ENCODE measurements around the gene CALCB.

Gene CALCB

DNA sequence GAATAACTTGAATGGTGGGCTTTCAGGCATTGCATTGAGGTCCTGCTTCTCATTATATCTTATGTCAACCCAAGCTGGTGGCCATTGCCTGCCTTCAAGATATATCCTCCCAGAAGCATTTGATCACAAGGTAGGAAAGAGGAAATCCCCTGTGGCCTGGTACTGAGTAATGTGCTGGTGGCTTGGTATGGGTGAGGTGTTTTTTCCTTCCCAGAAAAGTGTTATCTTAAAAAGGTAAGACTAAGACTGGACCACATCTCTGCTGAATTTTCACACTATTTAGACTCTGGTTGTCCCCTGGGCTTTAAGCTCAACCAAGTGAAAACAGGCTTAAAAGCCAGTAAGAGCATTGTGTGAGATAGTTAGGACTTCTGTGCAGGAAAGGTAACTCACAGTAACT is 45.0 kb downstream of the CALCB start:
- no peak for DNase-seq (ENCODE audit: low read depth)

DNA sequence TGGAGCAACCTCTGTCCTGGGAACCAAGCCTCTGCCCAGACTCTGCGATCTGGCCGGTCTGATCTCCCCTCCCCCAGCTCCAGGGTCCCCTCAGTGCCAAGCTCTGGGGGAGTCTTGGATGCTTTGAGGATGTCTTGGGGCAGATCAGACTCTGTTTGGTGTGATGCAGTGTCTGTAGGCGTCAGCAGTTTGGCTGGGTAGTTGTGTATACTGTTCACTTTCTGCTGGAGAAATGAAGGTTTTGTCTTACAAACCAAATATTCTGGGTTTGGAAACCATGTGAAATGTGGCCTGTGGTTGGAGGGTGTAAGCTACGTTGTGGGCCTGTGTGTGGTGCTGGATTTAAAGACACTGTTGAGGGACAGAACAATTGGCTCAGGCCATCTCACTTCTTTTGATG is 46.0 kb downstream of the CALCB start:
- DNase-seq (ENCODE audit: low read depth), result no peak

DNA sequence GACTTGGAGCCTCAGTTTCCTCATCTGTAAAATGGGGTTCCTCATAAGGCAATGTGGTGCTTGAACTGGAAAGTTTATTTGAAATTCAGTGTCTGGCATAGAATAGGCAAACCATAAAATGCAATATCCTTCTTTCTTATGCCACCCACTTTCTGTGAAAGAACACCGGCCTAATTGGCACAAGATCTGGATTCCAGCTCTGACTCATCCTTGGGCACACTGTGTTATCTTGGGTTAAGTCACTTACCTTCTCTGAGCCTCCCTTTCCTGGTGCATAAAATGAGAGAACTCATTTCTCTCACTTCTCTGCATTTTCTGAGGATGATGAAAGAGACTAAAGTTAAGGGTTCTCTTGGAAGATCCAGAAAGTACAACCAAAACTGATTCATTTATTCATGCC is 46.4 kb downstream of the CALCB start:
- no peak for DNase-seq (ENCODE audit: low read depth)

DNA sequence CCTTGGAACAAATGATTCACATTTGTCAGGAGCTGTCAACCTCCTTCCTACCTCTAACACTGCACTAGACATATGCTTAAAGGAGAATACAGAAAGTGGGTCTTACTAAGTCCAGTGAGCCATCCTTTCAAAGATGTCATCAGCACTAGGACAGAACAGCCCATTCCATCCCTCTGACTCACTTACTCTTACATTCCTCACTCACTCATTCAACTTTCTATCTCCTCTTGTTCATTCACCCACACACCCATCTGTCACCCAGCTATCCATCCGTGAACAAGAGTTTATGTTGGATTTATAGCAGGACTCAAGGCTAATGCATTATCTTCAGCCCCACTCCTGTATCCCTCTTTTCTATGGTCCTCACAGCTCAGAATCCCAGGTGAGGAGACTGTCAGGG is 50.5 kb downstream of the CALCB start:
- DNase-seq (ENCODE audit: low read depth), result no peak

DNA sequence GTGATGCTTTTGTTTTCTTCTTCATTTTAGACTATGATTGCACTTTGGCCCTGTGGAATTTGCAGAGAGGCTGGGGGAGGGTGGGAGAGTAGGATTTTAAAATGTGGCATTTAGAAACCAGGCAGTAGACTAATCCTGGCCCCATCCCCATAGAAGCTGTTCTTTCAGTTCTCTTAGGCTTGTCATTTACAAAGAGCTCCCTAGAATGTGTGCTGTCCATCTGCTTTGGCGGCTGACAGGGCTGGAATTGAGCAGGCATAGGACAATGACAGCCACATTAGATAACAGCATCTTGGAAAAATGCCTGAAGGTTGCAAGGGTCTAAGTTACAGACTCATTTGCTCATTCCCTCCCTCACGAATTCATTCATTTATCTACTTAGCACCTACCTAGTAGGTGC is 51.1 kb downstream of the CALCB start:
- DNase-seq (ENCODE audit: low read depth), result no peak

DNA sequence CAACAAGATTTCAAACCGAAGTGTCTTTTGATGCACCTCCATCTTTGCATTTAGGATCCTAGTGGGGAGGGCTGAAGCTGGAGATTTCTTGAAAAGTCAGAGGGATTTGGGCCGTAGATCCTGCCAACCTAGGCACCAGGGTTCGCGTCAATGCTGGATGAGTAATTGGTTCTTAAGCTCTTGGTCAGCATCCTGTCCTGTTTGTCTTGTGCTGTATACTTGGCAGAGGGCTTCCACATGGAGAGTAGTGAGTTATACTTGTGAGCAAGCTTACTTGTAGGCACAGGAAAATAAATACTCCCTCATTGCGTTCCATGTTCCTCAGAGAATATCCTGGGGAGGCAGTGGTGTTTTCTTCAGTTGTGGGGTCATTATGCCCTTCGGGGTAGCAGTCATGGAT is 53.9 kb downstream of the CALCB start:
- no peak for DNase-seq (ENCODE audit: low read depth)
